HFF-Myc (cell line): ENCODE data around the gene CORIN.
"Not testable (repeated sequence)": the region's sequence is repeated elsewhere in the genome, so short reads cannot be mapped to it uniquely, and the experiment has no call there.

Experiments used
- DNase-seq: peaks from one replicate; pipeline ENCODE4 v3.0.0-alpha.2; 2011; ENCODE audit warnings: low read depth; ENCODE audit errors: extremely low read depth
- H3K4me3 ChIP-seq: replicated peaks from 2 replicates; pipeline ENCODE4 v1.5.1; 2011; ENCODE audit warnings: low read depth, mild to moderate bottlenecking, control low read depth, low read length
- TF ChIP-seq, protein P1 (sequence below): IDR thresholded peaks from 2 replicates; pipeline ENCODE4 v1.5.1; 2012; ENCODE audit warnings: mild to moderate bottlenecking, low read depth, low read length, control low read depth; ENCODE audit errors: missing control alignments

Gene CORIN

GRCh38 chr4:47703008-47703407, 134.9 kb downstream of the CORIN start:
- no peak for DNase-seq
- H3K4me3 ChIP-seq: no peak overlapping the region
- TF ChIP-seq, protein P1, sequence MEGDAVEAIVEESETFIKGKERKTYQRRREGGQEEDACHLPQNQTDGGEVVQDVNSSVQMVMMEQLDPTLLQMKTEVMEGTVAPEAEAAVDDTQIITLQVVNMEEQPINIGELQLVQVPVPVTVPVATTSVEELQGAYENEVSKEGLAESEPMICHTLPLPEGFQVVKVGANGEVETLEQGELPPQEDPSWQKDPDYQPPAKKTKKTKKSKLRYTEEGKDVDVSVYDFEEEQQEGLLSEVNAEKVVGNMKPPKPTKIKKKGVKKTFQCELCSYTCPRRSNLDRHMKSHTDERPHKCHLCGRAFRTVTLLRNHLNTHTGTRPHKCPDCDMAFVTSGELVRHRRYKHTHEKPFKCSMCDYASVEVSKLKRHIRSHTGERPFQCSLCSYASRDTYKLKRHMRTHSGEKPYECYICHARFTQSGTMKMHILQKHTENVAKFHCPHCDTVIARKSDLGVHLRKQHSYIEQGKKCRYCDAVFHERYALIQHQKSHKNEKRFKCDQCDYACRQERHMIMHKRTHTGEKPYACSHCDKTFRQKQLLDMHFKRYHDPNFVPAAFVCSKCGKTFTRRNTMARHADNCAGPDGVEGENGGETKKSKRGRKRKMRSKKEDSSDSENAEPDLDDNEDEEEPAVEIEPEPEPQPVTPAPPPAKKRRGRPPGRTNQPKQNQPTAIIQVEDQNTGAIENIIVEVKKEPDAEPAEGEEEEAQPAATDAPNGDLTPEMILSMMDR: no peak

DNA sequence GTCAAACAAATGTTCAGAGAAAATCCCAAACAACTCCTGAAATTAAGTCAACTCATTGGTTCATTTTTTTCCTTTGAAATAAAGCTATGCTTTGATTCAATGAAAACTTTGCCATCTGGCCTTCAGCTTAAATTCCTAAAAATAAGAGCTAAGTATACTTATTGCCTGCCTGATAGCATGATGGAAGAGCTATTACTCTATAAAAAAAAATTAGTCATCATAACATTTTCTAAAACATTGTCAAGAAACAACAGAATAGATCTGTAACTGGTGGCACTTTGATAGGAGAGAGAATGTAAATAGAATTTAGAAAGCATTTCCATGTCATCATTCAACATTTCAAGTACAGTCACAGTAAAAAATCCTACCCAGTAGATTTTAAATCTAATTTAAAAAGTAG, 136.6 kb downstream of the CORIN start:
- DNase-seq: no peak
- TF ChIP-seq, protein P1: no peak
- no peak overlapping the region for H3K4me3 ChIP-seq

DNA sequence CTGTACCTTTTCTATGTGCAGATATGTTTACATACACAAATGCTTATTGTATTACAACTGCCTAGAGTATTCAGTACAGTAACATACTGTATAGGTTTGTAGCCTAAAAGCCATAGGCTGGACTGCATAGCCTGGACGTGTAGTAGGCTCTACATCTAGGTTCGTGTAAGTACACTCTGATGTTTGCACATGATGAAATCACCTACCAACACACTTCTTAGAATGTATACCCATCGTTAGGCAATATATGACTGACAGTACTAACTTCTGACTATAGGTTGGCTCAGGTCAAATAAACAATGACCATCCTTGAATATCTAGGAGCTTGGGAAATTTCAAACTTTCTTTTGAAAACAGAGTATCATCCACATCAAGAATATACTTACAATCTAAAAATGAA, 139.0 kb downstream of the CORIN start:
- TF ChIP-seq, protein P1: no peak
- no peak overlapping the region for H3K4me3 ChIP-seq
- no peak for DNase-seq

DNA sequence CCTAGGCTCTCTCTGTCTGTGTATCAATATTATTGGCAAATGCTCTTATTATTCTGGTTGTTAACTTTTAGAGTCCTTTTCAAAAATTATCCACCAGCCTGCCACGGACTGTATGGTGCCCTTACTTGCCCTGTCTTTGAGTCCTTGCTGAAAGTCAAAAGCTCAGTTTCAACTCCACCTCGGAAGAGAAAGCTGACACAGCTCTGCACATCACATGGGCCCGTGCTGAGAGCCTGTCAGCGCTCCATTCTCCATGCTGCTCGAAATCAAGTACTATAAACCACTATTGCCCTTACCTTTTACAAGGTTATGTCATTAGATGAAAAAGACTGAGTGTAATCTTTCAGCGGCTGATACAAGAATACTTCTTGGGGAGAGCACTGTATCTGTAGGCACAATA, 141.0 kb downstream of the CORIN start:
- no peak overlapping the region for H3K4me3 ChIP-seq
- DNase-seq: no peak
- TF ChIP-seq, protein P1: no peak

GRCh38 chr4:47695260-47695659, 142.6 kb downstream of the CORIN start:
- DNase-seq: no peak
- TF ChIP-seq, protein P1: no peak
- H3K4me3 ChIP-seq: no peak overlapping the region

DNA sequence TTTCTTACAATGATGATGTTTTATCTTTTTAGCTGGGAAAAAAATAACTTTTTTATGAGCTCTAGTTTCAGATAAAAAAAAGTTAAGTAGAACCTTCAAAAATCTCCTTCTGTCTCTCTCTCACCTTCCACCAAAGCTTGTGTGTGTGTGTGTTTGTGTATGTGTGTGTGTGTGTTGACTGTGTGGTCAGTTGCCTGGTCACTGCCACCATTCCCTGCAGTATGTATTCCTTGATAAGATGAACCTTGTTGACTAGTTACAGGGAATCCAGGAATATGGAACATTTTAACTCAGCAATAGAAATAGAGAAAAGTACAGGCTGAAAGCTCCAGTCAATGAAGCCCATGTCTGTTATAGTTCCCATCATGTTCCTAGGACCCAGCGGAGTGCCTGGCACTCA, 143.5 kb downstream of the CORIN start:
- H3K4me3 ChIP-seq: no peak overlapping the region
- TF ChIP-seq, protein P1: no peak
- DNase-seq: no peak

DNA sequence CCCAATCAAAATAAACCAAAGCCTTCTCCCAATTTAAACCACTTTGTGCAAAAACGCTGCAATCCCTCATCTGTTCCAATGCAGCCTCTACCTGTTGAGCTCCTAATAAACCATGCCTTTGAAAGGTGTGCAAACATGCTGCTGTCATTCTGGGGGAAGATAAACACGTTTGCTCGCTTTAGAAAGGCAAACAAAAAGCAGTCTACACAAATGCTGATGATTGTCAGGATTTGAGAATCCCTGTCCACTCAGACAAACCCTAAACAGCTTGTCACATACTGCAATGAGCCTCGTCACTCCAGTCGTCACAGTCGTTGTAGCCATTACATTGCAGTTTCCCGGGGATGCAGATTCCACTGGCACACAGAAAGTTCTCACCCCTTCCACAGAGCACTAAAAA, 145.2 kb downstream of the CORIN start:
- no peak overlapping the region for H3K4me3 ChIP-seq
- TF ChIP-seq, protein P1: no peak
- no peak for DNase-seq

DNA sequence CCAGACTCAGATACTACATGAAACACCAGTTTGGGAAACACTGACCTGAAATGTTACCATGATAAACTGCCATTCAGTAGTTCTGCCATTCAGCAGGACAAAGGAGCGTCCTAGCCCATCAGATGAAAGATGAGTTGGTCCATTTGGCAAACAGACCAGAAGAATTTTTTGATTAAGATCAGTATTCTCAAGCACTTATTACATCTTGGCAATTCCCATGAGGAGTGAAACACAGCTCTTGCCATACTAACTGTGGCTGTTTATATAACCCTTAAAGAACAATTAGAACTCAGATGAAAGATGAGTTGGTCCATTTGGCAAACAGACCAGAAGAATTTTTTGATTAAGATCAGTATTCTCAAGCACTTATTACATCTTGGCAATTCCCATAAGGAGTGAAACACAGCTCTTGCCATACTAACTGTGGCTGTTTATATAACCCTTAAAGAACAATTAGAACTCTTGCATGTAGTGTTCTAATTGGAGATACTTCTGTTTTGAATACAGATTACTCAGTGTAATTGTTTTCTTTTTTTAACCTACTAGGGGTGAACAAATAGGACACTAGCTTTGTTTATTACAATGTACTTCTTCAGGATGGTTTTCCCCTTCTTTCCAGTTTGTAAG, 146.0 kb downstream of the CORIN start:
- not testable (repeated sequence) for DNase-seq, H3K4me3 ChIP-seq
